ENCODE data around the gene ZMIZ1.

Gene ZMIZ1

GRCh38 chr10:79063661-79064492 is 4.9 kb upstream of the ZMIZ1 start:
- in situ Hi-C loops (cut with MboI; ENCODE audit: low sequenced_read_pairs) = no loop called here

GRCh38 chr10:79065091-79065551 is 3.6 kb upstream of the ZMIZ1 start:
- in situ Hi-C loops (cut with MboI; ENCODE audit: low sequenced_read_pairs) = no loop called here

- in situ Hi-C loops (cut with MboI; ENCODE audit: low sequenced_read_pairs) = no loop called here
These were observed 2.9 kb upstream of the ZMIZ1 start for GRCh38 chr10:79065853-79066252.

- in situ Hi-C loops (cut with MboI; ENCODE audit: low sequenced_read_pairs) = no loop called here
These were observed 2.1 kb upstream of the ZMIZ1 start for GRCh38 chr10:79066411-79067240.

GRCh38 chr10:79067241-79068202 is 1.2 kb upstream of the ZMIZ1 start:
- in situ Hi-C loops (cut with MboI; ENCODE audit: low sequenced_read_pairs) = no loop called here

GRCh38 chr10:79068203-79068561 is 584 bp upstream of the ZMIZ1 start:
- in situ Hi-C loops (cut with MboI; ENCODE audit: low sequenced_read_pairs) = no loop called here

- in situ Hi-C loops (cut with MboI; ENCODE audit: low sequenced_read_pairs) = no loop called here
These were observed 737 bp downstream of the ZMIZ1 start for GRCh38 chr10:79069325-79070080.

GRCh38 chr10:79070081-79070605 is 1.4 kb downstream of the ZMIZ1 start:
- in situ Hi-C loops (cut with MboI; ENCODE audit: low sequenced_read_pairs) = no loop called here

- in situ Hi-C loops (cut with MboI; ENCODE audit: low sequenced_read_pairs) = no loop called here
These were observed 2.0 kb downstream of the ZMIZ1 start for GRCh38 chr10:79070606-79071395.

GRCh38 chr10:79071396-79071923 is 2.7 kb downstream of the ZMIZ1 start:
- in situ Hi-C loops (cut with MboI; ENCODE audit: low sequenced_read_pairs) = no loop called here

- in situ Hi-C loops (cut with MboI; ENCODE audit: low sequenced_read_pairs) = no loop called here
These were observed 3.3 kb downstream of the ZMIZ1 start for GRCh38 chr10:79072041-79072441.

GRCh38 chr10:79072994-79073645 is 4.4 kb downstream of the ZMIZ1 start:
- in situ Hi-C loops (cut with MboI; ENCODE audit: low sequenced_read_pairs) = no loop called here

- in situ Hi-C loops (cut with MboI; ENCODE audit: low sequenced_read_pairs) = no loop called here
These were observed 5.1 kb downstream of the ZMIZ1 start for GRCh38 chr10:79073784-79074432.

GRCh38 chr10:79074732-79075131 is 6.0 kb downstream of the ZMIZ1 start:
- in situ Hi-C loops (cut with MboI; ENCODE audit: low sequenced_read_pairs) = no loop called here

GRCh38 chr10:79075418-79075817 is 6.7 kb downstream of the ZMIZ1 start:
- in situ Hi-C loops (cut with MboI; ENCODE audit: low sequenced_read_pairs) = no loop called here

GRCh38 chr10:79077488-79078173 is 8.9 kb downstream of the ZMIZ1 start:
- in situ Hi-C loops (cut with MboI; ENCODE audit: low sequenced_read_pairs) = no loop called here

- in situ Hi-C loops (cut with MboI; ENCODE audit: low sequenced_read_pairs) = no loop called here
These were observed 9.7 kb downstream of the ZMIZ1 start for GRCh38 chr10:79078367-79079053.

Data from hTERT RPE-1 (cell line).